Mesothelial cell of epicardium (in vitro differentiated cells): ENCODE data around the gene COL4A2. TPM values are rescaled to one million over a fixed set of nuclear protein-coding genes. Genes with fewer than 3 reads are reported as not detected.
A peak's percentile ranks its signal among the peaks of the same experiment; 100 is the strongest.

Experiments
- DNase-seq, 2 experiments: peaks; one replicate each; pipeline ENCODE4 v3.0.0; 2021; ENCODE audit warnings: low spot score in 2 of 2; ENCODE audit not compliant: unreplicated experiment in 2 of 2
- H3K27ac Mint-ChIP-seq: 2 replicates; pipeline ENCODE4 v1.8.0; 2021; ENCODE audit warnings: mixed read lengths
- H3K27me3 Mint-ChIP-seq: 2 replicates; pipeline ENCODE4 v1.8.0; 2021; ENCODE audit warnings: low read depth, mixed read lengths
- H3K36me3 Mint-ChIP-seq: 2 replicates; pipeline ENCODE4 v1.8.0; 2021; ENCODE audit warnings: mixed read lengths
- H3K4me1 Mint-ChIP-seq: 2 replicates; pipeline ENCODE4 v1.8.0; 2021; ENCODE audit warnings: mixed read lengths
- H3K4me3 Mint-ChIP-seq: 2 replicates; pipeline ENCODE4 v1.8.0; 2021; ENCODE audit warnings: mild to moderate bottlenecking, moderate library complexity, mixed read lengths
- H3K9me3 Mint-ChIP-seq: 2 replicates; pipeline ENCODE4 v1.8.0; 2021; ENCODE audit warnings: mixed read lengths
- CTCF ChIP-seq: fragments of 200-600 bp; sonication (generic); IDR thresholded peaks from one replicate; pipeline ENCODE4 v1.5.0; 2021; ENCODE audit warnings: antibody characterized with exemption; ENCODE audit not compliant: unreplicated experiment
- total RNA-seq: library from RNA; stranded (reverse); gene quantifications from 3 replicates; pipeline ENCODE4 v1.2.1, GENCODE V29; 2021

COL4A2 gene
- total RNA-seq, 1 donor from 2014 or later: 469 TPM

GRCh38 chr13:110354715-110355473, 47.8 kb downstream of the COL4A2 start:
- H3K27me3 Mint-ChIP-seq: no peaks in the 10 kb centered on the region
- DNase-seq: no peak
- no peak overlapping the region for H3K4me3 Mint-ChIP-seq
- H3K4me1 Mint-ChIP-seq: peaks cover 25% of the 10 kb centered on the region
- no peaks in the 10 kb centered on the region for H3K9me3 Mint-ChIP-seq
- H3K36me3 Mint-ChIP-seq: no peaks in the 10 kb centered on the region
- peak overlapping the region; percentile 44 for H3K27ac Mint-ChIP-seq
- TF ChIP-seq CTCF: no peak

GRCh38 chr13:110356362-110356761, 49.3 kb downstream of the COL4A2 start:
- Mint-ChIP-seq H3K27ac (no peak overlapping the region), H3K9me3 (no peaks in the 10 kb centered on the region), H3K27me3 (no peaks in the 10 kb centered on the region), H3K4me1 (peaks cover 33% of the 10 kb centered on the region), H3K4me3 (no peak overlapping the region), H3K36me3 (no peaks in the 10 kb centered on the region)
- no peak for TF ChIP-seq CTCF
- DNase-seq: no peak

GRCh38 chr13:110358381-110358780, 51.3 kb downstream of the COL4A2 start:
- Mint-ChIP-seq H3K27me3 (no peaks in the 10 kb centered on the region), H3K27ac (no peak overlapping the region), H3K4me3 (no peak overlapping the region), H3K9me3 (no peaks in the 10 kb centered on the region), H3K4me1 (peaks cover 27% of the 10 kb centered on the region), H3K36me3 (no peaks in the 10 kb centered on the region)
- no peak for TF ChIP-seq CTCF
- no peak for DNase-seq

GRCh38 chr13:110359840-110360301, 52.8 kb downstream of the COL4A2 start:
- Mint-ChIP-seq H3K4me3 (no peak overlapping the region), H3K27me3 (no peaks in the 10 kb centered on the region), H3K36me3 (no peaks in the 10 kb centered on the region), H3K9me3 (no peaks in the 10 kb centered on the region), H3K27ac (peak overlapping the region; percentile 92), H3K4me1 (peaks cover 18% of the 10 kb centered on the region)
- no peak for TF ChIP-seq CTCF
- DNase-seq: no peak

- no peak for DNase-seq
- Mint-ChIP-seq H3K36me3 (peaks cover 1% of the 10 kb centered on the region), H3K4me1 (peaks cover 17% of the 10 kb centered on the region), H3K4me3 (no peak overlapping the region), H3K9me3 (no peaks in the 10 kb centered on the region), H3K27me3 (no peaks in the 10 kb centered on the region), H3K27ac (peak overlapping the region; percentile 92)
- no peak for TF ChIP-seq CTCF
Observed at GRCh38 chr13:110360598-110360997, 53.5 kb downstream of the COL4A2 start.
